SK-N-SH (cell line): ENCODE data around the gene SMAP1. TPM values are rescaled to one million over a fixed set of nuclear protein-coding genes. Genes with fewer than 3 reads are reported as not detected.

Experiments
- CTCF ChIA-PET: fragments of 300-600, 350-600 bp; formaldehyde crosslinking; extraction: SDS; loops from one replicate; lab custom pipeline; 2021; lab: Yijun Ruan, JAX
- POLR2A ChIA-PET: fragments of 350-600 bp; sonication (Branson Sonifier 250); formaldehyde crosslinking; extraction: SDS; loops from one replicate; lab custom pipeline; 2020; ENCODE audit warnings: antibody characterized with exemption, inconsistent platforms; lab: Yijun Ruan, JAX
- DNase-seq: peaks from one replicate; pipeline ENCODE4 v3.0.0; 2012
- H2AFZ ChIP-seq: fragments of 200-600 bp; sonication (generic); 2 replicates; pipeline ENCODE4 v1.8.1; 2016; ENCODE audit warnings: antibody characterized with exemption, mild to moderate bottlenecking, low read depth
- H3F3A ChIP-seq: fragments of 200-600 bp; sonication (generic); replicated peaks from 2 replicates; pipeline ENCODE3; 2016; ENCODE audit warnings: antibody characterized with exemption, mild to moderate bottlenecking; ENCODE audit not compliant: insufficient read depth
- H3K27ac ChIP-seq, 2 experiments: fragments of 200-500 bp in 1 of 2; fragments of 200-600 bp in 1 of 2; sonication (Bioruptor generic) in 1 of 2; sonication (generic), shearing (Covaris generic) in 1 of 2; 2 replicates each; pipeline versions ENCODE4 v1.5.1 to v1.6.1; 2014 to 2016; ENCODE audit warnings: low read depth in 2 of 2, inconsistent platforms in 1 of 2, low read length in 1 of 2, mild to moderate bottlenecking in 1 of 2, mixed read lengths in 1 of 2
- H3K27me3 ChIP-seq: fragments of 200-600 bp; sonication (generic), shearing (Covaris generic); 2 replicates; pipeline ENCODE4 v1.6.1; 2016; ENCODE audit warnings: mixed run types; ENCODE audit not compliant: insufficient read depth
- H3K36me3 ChIP-seq, 2 experiments: fragments of 200-500 bp in 1 of 2; fragments of 200-600 bp in 1 of 2; sonication (Bioruptor generic) in 1 of 2; sonication (generic) in 1 of 2; replicated peaks in 1 of 2; 2 replicates each; pipeline versions ENCODE3 to v1.5.1; 2014 to 2016; ENCODE audit warnings: low read length in 1 of 2, mild to moderate bottlenecking in 1 of 2; ENCODE audit not compliant: insufficient read depth in 2 of 2, control insufficient read depth in 1 of 2
- H3K4me1 ChIP-seq, 2 experiments: fragments of 200-500 bp in 1 of 2; fragments of 200-600 bp in 1 of 2; sonication (Bioruptor generic) in 1 of 2; sonication (generic), shearing (Covaris generic) in 1 of 2; 2 replicates each; pipeline versions ENCODE4 v1.5.1 to v1.6.1; 2014 to 2016; ENCODE audit warnings: low read depth in 1 of 2, low read length in 1 of 2, mixed run types in 1 of 2; ENCODE audit not compliant: insufficient read depth in 2 of 2, control insufficient read depth in 1 of 2
- H3K4me2 ChIP-seq: fragments of 200-600 bp; sonication (generic), shearing (Covaris generic); 2 replicates; pipeline ENCODE4 v1.6.1; 2017; ENCODE audit warnings: mixed run types
- H3K4me3 ChIP-seq, 2 experiments: fragments of 200-500 bp in 1 of 2; fragments of 200-600 bp in 1 of 2; sonication (Bioruptor generic) in 1 of 2; sonication (generic), shearing (Covaris generic) in 1 of 2; 2 replicates each; pipeline versions ENCODE4 v1.5.1 to v1.8.1; 2014 to 2016; ENCODE audit warnings: low read depth in 2 of 2, inconsistent platforms in 1 of 2, low read length in 1 of 2, mild to moderate bottlenecking in 1 of 2, mixed read lengths in 1 of 2, moderate library complexity in 1 of 2
- H3K79me2 ChIP-seq: fragments of 200-600 bp; sonication (generic); 2 replicates; pipeline ENCODE4 v1.8.1; 2017; ENCODE audit warnings: mild to moderate bottlenecking; ENCODE audit not compliant: insufficient read depth
- H3K9ac ChIP-seq: fragments of 200-600 bp; sonication (generic); 2 replicates; pipeline ENCODE4 v1.6.1; 2017; ENCODE audit warnings: mixed run types
- H3K9me2 ChIP-seq: fragments of 200-600 bp; sonication (generic); 2 replicates; pipeline ENCODE4 v1.6.1; 2017; ENCODE audit warnings: mixed run types
- H3K9me3 ChIP-seq: fragments of 200-600 bp; sonication (generic); 2 replicates; pipeline ENCODE4 v1.6.1; 2017; ENCODE audit warnings: mixed run types, mild to moderate bottlenecking, moderate library complexity
- H4K20me1 ChIP-seq: fragments of 200-600 bp; sonication (generic); 2 replicates; pipeline ENCODE4 v1.6.1; 2017; ENCODE audit warnings: mild to moderate bottlenecking, mixed run types; ENCODE audit not compliant: insufficient read depth
- FOSL2 ChIP-seq: IDR thresholded peaks from 2 replicates; pipeline ENCODE4 v1.4.0; 2012; ENCODE audit warnings: low read depth, mild to moderate bottlenecking, moderate library complexity, borderline replicate concordance
- FOXJ3 ChIP-seq: sonication (generic); formaldehyde crosslinking; IDR thresholded peaks from 2 replicates; pipeline ENCODE4 v1.5.1; 2020; ENCODE audit warnings: mild to moderate bottlenecking, missing genetic modification reagents
- GATA2 ChIP-seq: sonication (generic); formaldehyde crosslinking; IDR thresholded peaks from 2 replicates; pipeline ENCODE4 v1.5.0; 2020; ENCODE audit warnings: mild to moderate bottlenecking, missing genetic modification reagents
- JUND ChIP-seq: IDR thresholded peaks from 2 replicates; pipeline ENCODE4 v1.4.0; 2012
- POLR2AphosphoS5 ChIP-seq: IDR thresholded peaks from 2 replicates; pipeline ENCODE4 v1.6.1; 2012; ENCODE audit warnings: low read depth, low read length
- RAD21 ChIP-seq: IDR thresholded peaks from 2 replicates; pipeline ENCODE4 v1.6.1; 2012; ENCODE audit warnings: mild to moderate bottlenecking, low read length
- RFX5 ChIP-seq: IDR thresholded peaks from 2 replicates; pipeline ENCODE4 v1.6.1; 2012; ENCODE audit warnings: mild to moderate bottlenecking, improper control_type of control experiment, low read length
- RXRA ChIP-seq: IDR thresholded peaks from 2 replicates; pipeline ENCODE4 v1.4.0; 2012; ENCODE audit warnings: low read depth, mild to moderate bottlenecking, borderline replicate concordance
- USF1 ChIP-seq: IDR thresholded peaks from 2 replicates; pipeline ENCODE4 v1.4.0; 2012; ENCODE audit warnings: low read depth, borderline replicate concordance
- WGBS: methylation state at CpG from one replicate; pipeline ENCODE4 v1.1.6; 2017; ENCODE audit warnings: low lambda C conversion rate; 5-methylcytosine and 5-hydroxymethylcytosine counted together
- polyA plus RNA-seq, 3 experiments: library from polyadenylated mRNA; depleted of rRNA; stranded (reverse); fragments of >200 nt; gene quantifications; 2 replicates each; pipeline ENCODE4 v1.2.3, GENCODE V29; 2012

Gene SMAP1
- polyA plus RNA-seq, 1 of the 3 experiments (the other 2 are of a cell fraction), result 12.6 TPM

GRCh38 chr6:70657706-70658105, 10.0 kb upstream of the SMAP1 start (continued):
- TF ChIP-seq RXRA (no peak), USF1 (no peak), RFX5 (no peak)

GRCh38 chr6:70663881-70664466, 3.7 kb upstream of the SMAP1 start:
- no peak overlapping the region for H3K4me3 ChIP-seq
- no peaks in the 10 kb centered on the region for H3K9me3 ChIP-seq
- peaks cover 0 to 2% of the 10 kb centered on the region in 2 experiments; a peak in 1 of 4 replicates for H3K4me1 ChIP-seq
- no peak overlapping the region for H2AFZ ChIP-seq
- no peak overlapping the region for H3K4me2 ChIP-seq
- no peaks in the 10 kb centered on the region for H3K27me3 ChIP-seq
- no peak overlapping the region for H3K9ac ChIP-seq
- POLR2A ChIA-PET, result no interaction called here
- no peaks in the 10 kb centered on the region for H3F3A ChIP-seq
- 57% methylated on average over 5 of the region's 6 CpGs for WGBS
- H3K79me2 ChIP-seq, result peaks cover 10% of the 10 kb centered on the region
- H3K36me3 ChIP-seq, result no peaks in the 10 kb centered on the region
- no peak for TF ChIP-seq FOSL2
- no peak for TF ChIP-seq GATA2 (CRISPR knock-in tag)
- TF ChIP-seq RXRA, result no peak
- no peak for TF ChIP-seq JUND
- no peak for TF ChIP-seq RAD21
- no peaks in the 10 kb centered on the region for H4K20me1 ChIP-seq
- DNase-seq, result no peak
- no peak overlapping the region for H3K27ac ChIP-seq
- CTCF ChIA-PET, result no interaction called here
- H3K9me2 ChIP-seq, result no peaks in the 10 kb centered on the region

GRCh38 chr6:70666706-70667105, 977 bp upstream of the SMAP1 start:
- Histone ChIP-seq H3K9ac (no peak overlapping the region), H3K36me3 (no peaks in the 10 kb centered on the region), H3K27ac (no peak overlapping the region), H3K9me3 (no peaks in the 10 kb centered on the region), H3K9me2 (no peaks in the 10 kb centered on the region), H3K4me2 (peak overlapping the region; percentile 89; the same call in 1 of the 2 replicates), H3F3A (no peaks in the 10 kb centered on the region), H3K4me1 (peaks cover 4 to 5% of the 10 kb centered on the region in 2 experiments; a peak in 2 of 4 replicates), H3K27me3 (no peaks in the 10 kb centered on the region), H3K79me2 (peaks cover 38% of the 10 kb centered on the region), H3K4me3 (no peak overlapping the region; a peak in 1 of 4 replicates), H4K20me1 (no peaks in the 10 kb centered on the region; the same call in 1 of the 2 replicates), H2AFZ (peak overlapping the region; percentile 100)
- TF ChIP-seq FOXJ3 (CRISPR knock-in tag), result no peak
- no peak for TF ChIP-seq POLR2AphosphoS5
- POLR2A ChIA-PET, result no interaction called here
- no peak for DNase-seq
- CTCF ChIA-PET, result interaction anchor here (1.0 to 2.9 kb wide), 2 partner anchors 12 to 20 kb away, joined by 3 to 9 read pairs; no protein-coding TSS in a partner anchor
- WGBS, result over 99% methylated on average over 6 of the region's 6 CpGs
